ENCODE data around the gene TRPV2. TPM values are rescaled to one million over a fixed set of nuclear protein-coding genes. Genes with fewer than 3 reads are reported as not detected.
"Not testable (repeated sequence)": the region's sequence is repeated elsewhere in the genome, so short reads cannot be mapped to it uniquely, and the experiment has no call there.

The TRPV2 gene
- total RNA-seq, 1 experiment from 2014 or later = 0.41 TPM

GRCh38 chr17:16398270-16399267, 16.8 kb upstream of the TRPV2 start:
- ChIA-PET POLR2A (no interaction called here), CTCF (no interaction called here)
- BruUV-seq (replicated peaks) = no TSS peak
- no peak overlapping the region for H3K4me3 ChIP-seq (ENCODE audit: low read depth, low read length)
- H3K9me3 Mint-ChIP-seq (ENCODE audit: unreplicated experiment) = no peaks in the 10 kb centered on the region
- intact Hi-C loops (cut with micrococcal nuclease; ENCODE audit: unreplicated experiment) = no loop called here
- no peak for DNase-seq
- H3K27me3 ChIP-seq (replicated peaks; ENCODE audit: control insufficient read depth, insufficient read depth, low read length) = no peaks in the 10 kb centered on the region
- peaks cover 31% of the 10 kb centered on the region for H3K4me1 Mint-ChIP-seq (ENCODE audit: low read depth, unreplicated experiment)
- H3K4me1 ChIP-seq = peaks cover 11% of the 10 kb centered on the region; the same call in 1 of the 2 replicates
- H3K27me3 Mint-ChIP-seq (ENCODE audit: insufficient read depth, unreplicated experiment) = no peaks in the 10 kb centered on the region
- no peaks in the 10 kb centered on the region for H3K36me3 Mint-ChIP-seq (ENCODE audit: insufficient read depth, unreplicated experiment)
- H3K4me3 Mint-ChIP-seq (ENCODE audit: unreplicated experiment) = no peak overlapping the region
- no peaks in the 10 kb centered on the region for H3K36me3 ChIP-seq (ENCODE audit: control insufficient read depth, insufficient read depth, low read length)
- H3K9me3 ChIP-seq = no peaks in the 10 kb centered on the region
- H3K27ac Mint-ChIP-seq (ENCODE audit: unreplicated experiment) = no peak overlapping the region
- no peak for TF ChIP-seq CTCF (IDR thresholded peaks at IDR 0.05; ENCODE audit: insufficient read depth in 1 of 2, low read depth in 1 of 2, low read length in 1 of 2, severe bottlenecking in 1 of 2, unreplicated experiment in 1 of 2)

DNA sequence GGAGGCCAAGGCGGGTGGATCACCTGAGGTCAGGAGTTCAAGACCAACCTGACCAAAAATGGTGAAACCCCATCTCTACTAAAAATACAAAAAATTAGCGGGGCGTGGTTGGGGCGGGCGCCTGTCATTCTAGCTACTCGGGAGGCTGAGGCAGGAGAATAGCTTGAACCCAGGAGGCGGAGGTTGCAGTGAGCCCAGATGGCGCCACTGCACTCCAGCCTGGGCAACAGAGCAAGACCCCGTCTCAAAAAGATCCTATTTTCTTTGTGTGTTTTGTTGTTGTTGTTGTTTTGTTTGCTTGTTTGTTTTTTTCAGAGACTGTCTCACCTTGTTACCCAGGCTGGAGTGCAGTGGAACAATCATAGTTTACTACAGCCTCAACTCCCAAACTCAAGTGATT, 11.5 kb upstream of the TRPV2 start:
- H3K36me3 ChIP-seq (ENCODE audit: control insufficient read depth, insufficient read depth, low read length); H3K4me1 ChIP-seq; H3K27me3 ChIP-seq (replicated peaks; ENCODE audit: control insufficient read depth, insufficient read depth, low read length); BruUV-seq (replicated peaks); H3K9me3 ChIP-seq; CTCF ChIA-PET; intact Hi-C loops (cut with micrococcal nuclease; ENCODE audit: unreplicated experiment); DNase-seq; H3K27ac Mint-ChIP-seq (ENCODE audit: unreplicated experiment); H3K36me3 Mint-ChIP-seq (ENCODE audit: insufficient read depth, unreplicated experiment); H3K4me3 ChIP-seq (ENCODE audit: low read depth, low read length); H3K4me3 Mint-ChIP-seq (ENCODE audit: unreplicated experiment); H3K27me3 Mint-ChIP-seq (ENCODE audit: insufficient read depth, unreplicated experiment); H3K9me3 Mint-ChIP-seq (ENCODE audit: unreplicated experiment); POLR2A ChIA-PET: not testable (repeated sequence)
- peaks cover 20% of the 10 kb centered on the region for H3K4me1 Mint-ChIP-seq (ENCODE audit: low read depth, unreplicated experiment)

DNA sequence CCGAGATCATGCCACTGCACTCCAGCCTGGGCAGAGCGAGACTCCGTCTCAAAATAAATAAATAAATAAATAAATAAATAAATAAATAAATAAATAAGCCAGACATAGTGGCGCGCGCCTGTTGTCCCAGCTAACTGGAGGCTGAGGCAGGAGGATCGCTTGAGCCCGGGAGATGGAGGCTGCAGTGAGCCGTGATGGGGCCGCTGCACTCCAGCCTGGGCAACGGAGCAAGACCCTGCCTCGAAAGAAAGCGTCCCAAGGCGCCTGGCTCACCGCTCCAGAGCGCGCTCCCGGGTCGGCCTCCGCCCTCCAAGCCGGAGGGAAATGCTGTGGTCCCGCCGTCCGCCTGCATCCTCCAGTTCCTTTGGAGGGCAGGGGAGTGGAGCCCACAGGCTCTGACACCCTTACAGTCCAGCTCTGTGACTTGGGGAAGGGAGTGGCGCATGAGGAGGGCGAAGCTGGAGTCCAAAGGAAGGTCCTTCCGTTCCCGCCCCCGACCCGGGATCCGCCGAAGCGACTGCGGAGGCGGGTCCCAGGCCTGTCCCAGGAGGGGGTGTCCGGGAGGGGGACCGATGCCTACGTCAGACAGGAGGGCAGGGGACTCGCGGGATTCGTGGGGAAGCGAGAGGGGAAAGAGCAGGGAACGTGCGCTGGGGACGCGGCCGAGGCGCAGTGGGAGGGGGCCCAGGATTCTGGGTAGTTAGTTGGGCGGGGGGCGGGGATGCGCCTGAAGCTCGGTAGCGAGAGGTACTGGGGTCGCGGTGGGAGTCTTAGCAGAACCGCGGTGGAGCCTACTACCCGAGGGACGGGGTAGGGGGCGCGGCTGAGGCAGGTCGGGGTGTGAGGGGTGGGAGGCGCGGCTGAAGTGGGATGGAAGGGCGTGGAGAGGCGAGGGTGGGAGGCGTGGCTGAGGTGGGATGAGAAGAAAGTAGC, 8.4 kb upstream of the TRPV2 start:
- Mint-ChIP-seq H3K9me3 (ENCODE audit: unreplicated experiment) (no peaks in the 10 kb centered on the region), H3K4me3 (ENCODE audit: unreplicated experiment) (peak overlapping the region; percentile 71), H3K27ac (ENCODE audit: unreplicated experiment) (no peak overlapping the region), H3K4me1 (ENCODE audit: low read depth, unreplicated experiment) (peaks cover 13% of the 10 kb centered on the region), H3K36me3 (ENCODE audit: insufficient read depth, unreplicated experiment) (no peaks in the 10 kb centered on the region), H3K27me3 (ENCODE audit: insufficient read depth, unreplicated experiment) (no peaks in the 10 kb centered on the region)
- no peaks in the 10 kb centered on the region for H3K27me3 ChIP-seq (replicated peaks; ENCODE audit: control insufficient read depth, insufficient read depth, low read length)
- H3K36me3 ChIP-seq (ENCODE audit: control insufficient read depth, insufficient read depth, low read length) = no peaks in the 10 kb centered on the region
- CTCF ChIA-PET = interaction anchor here (0.6 kb wide), 1 partner anchor 896 kb away, joined by 7 read pairs; no protein-coding TSS in a partner anchor
- POLR2A ChIA-PET = interaction anchor here (0.5 to 0.9 kb wide), 2 partner anchors 21 to 32 kb away, joined by 3 read pairs; no protein-coding TSS in a partner anchor
- intact Hi-C loops (cut with micrococcal nuclease; ENCODE audit: unreplicated experiment) = no loop called here
- H3K4me1 ChIP-seq = no peaks in the 10 kb centered on the region
- DNase-seq = peak; percentile 52 to 64
- BruUV-seq (replicated peaks) = no TSS peak
- peak overlapping the region; percentile 62 for H3K4me3 ChIP-seq (ENCODE audit: low read depth, low read length)
- H3K9me3 ChIP-seq = no peaks in the 10 kb centered on the region
- TF ChIP-seq CTCF (IDR thresholded peaks at IDR 0.05; ENCODE audit: insufficient read depth in 1 of 2, low read depth in 1 of 2, low read length in 1 of 2, severe bottlenecking in 1 of 2, unreplicated experiment in 1 of 2) = peak in 1 of 2 experiments; percentile 14
